GM19452 (cell line): ENCODE measurements around the gene ATG9A.
A peak's percentile ranks its signal among the peaks of the same experiment; 100 is the strongest.
"Not testable (repeated sequence)": the region's sequence is repeated elsewhere in the genome, so short reads cannot be mapped to it uniquely, and the experiment has no call there.

ENCODE experiments used
- ATAC-seq: cut with Tn5 transposase; IDR thresholded peaks from one replicate; pipeline ENCODE4 v1.9.1; 2021; ENCODE audit not compliant: unreplicated experiment

Gene ATG9A, protein sequence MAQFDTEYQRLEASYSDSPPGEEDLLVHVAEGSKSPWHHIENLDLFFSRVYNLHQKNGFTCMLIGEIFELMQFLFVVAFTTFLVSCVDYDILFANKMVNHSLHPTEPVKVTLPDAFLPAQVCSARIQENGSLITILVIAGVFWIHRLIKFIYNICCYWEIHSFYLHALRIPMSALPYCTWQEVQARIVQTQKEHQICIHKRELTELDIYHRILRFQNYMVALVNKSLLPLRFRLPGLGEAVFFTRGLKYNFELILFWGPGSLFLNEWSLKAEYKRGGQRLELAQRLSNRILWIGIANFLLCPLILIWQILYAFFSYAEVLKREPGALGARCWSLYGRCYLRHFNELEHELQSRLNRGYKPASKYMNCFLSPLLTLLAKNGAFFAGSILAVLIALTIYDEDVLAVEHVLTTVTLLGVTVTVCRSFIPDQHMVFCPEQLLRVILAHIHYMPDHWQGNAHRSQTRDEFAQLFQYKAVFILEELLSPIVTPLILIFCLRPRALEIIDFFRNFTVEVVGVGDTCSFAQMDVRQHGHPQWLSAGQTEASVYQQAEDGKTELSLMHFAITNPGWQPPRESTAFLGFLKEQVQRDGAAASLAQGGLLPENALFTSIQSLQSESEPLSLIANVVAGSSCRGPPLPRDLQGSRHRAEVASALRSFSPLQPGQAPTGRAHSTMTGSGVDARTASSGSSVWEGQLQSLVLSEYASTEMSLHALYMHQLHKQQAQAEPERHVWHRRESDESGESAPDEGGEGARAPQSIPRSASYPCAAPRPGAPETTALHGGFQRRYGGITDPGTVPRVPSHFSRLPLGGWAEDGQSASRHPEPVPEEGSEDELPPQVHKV

DNA sequence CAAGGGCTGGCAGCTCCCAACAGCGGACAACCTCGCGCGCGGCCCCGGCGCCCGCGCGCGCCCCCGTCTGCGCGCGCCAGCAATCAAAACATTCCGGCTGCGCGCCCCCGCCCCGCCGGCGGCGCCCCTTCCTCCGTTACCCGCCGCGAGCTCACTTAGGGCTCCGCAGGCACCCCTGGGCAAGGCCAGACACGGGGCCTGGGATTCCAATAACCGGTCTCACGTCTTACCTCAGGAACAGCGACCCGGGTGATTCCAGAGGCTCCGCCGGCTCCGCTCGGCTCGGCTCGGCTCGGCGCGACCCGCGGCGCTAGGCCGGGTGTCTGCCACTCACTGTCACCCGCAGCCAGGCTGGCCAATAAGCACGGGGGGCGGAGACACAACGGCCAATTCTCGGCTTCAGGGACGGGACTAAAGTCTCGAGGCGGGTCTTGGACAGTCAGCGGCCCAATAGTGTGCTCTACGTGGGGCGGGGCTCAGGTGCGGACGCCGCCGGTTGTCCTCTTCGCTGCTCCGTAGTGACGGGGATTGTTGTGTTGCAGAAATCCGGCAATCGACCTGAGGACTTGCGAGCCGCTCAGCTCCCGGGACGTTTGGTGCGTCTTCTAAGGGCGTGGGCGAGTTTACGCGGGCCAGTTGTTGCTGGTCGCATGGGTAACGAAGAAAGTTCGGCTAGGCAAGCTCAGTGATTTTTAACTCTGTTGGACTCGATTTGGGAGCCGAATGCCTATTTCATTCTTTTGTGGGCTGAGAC, at the start of gene ATG9A, which contains the start of gene ANKZF1:
Gene ATG9A (minus strand): TSS at position 332 of the 754 bp plus-strand sequence. CDS start 1,612 bp downstream, outside the sequence.
Gene ANKZF1 (plus strand): TSS at position 502 of the 754 bp plus-strand sequence. CDS start 452 bp downstream, outside the sequence.
- ATAC-seq = peak; percentile 97

DNA sequence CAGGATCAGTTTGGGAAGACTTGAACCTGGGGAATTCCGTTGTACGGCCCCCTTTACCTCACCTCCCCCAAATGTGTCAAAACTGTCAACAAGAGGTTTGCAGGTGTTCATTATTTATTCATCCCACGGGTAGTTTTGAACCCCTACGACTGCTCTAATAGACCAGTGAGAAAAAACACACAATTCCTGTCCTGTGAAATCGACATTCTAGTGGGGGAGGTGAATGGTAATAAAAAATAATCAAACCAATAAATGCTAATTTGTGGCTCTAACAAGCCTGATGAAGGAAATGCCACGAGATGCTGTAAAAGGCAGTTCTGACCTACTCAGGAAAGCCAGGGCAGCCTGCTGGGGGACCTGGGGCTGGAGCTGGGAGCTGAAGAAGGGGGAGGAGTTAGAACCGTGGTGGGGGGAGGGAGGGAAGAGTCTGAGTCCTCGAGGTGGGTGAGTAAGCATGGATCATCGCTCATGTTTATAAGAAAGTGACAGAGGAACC, 49.3 kb upstream of the ATG9A start:
- no peak for ATAC-seq

DNA sequence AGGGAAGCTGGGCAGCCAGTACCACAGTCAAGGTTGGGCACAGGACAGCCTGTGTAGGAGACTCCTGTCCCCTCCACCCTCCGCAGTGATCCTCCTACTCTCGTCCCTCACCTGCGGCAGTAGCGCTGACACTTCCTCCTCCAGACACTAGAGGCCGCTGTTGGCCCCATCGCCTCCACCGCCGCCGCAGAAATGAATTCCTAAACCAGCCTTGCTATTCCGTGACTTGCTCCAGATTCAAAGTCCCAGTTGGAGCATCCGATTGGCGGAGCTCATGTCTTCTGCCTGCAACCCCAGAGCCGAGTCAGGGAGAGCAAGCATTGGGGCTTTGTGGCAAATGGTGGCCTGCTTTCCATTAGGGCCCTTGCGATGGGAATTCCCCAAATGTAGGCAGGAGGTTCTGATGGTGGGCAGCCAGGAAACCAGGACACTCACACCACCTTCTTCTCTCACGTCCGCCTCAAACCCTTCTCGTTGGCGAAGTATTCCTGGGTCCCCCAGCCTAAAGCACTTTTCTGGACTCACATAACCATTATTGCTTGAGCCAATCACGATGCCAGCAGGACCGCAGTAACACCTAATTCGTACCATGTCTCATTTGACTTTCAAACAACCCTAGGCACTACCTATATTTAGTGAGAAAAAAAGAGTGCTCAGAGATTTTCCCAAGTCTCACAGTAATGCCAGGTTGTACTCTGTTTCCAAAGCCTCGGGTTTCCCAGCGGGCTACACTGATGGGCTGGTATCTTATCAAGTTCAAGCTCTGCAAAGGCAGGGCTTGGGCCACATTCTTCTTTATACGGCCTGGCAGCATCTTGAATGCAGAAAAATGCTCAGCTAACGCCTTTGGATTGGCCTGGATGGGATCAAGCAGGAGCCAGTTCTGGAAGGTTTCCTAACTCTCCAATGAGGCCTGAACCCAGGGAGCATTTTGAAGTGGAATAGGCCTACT, 48.5 kb upstream of the ATG9A start:
- ATAC-seq = no peak

DNA sequence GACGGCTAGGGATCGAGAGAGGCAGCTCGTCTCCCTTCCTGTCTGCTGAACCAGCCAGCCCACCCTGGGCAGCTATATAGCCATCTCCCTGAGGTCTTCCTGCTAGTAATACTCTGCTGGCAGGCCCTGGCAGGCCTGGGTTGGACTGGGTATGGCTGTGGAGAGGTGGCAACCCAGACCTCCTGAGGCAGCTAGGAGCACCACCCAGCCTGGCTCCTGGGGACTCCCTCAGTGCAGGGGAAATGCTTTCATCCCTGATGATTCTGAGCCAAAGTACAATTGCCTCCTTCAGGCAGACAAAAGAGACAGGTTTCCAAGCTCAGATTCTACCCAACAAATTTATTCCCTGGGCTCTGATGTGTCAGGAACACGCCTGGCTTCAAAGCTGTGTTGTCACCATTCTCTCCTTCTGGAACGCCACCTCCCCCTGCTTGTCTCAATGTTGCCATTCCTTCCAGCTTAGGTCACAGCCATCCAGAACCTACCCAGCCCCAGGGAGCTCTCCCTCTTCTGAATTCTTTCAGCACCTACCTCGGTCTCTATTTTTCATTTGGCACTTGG, 45.0 kb upstream of the ATG9A start:
- ATAC-seq = no peak

- no peak for ATAC-seq
Observed at GRCh38 chr2:219273937-219274336, 44.5 kb upstream of the ATG9A start.

DNA sequence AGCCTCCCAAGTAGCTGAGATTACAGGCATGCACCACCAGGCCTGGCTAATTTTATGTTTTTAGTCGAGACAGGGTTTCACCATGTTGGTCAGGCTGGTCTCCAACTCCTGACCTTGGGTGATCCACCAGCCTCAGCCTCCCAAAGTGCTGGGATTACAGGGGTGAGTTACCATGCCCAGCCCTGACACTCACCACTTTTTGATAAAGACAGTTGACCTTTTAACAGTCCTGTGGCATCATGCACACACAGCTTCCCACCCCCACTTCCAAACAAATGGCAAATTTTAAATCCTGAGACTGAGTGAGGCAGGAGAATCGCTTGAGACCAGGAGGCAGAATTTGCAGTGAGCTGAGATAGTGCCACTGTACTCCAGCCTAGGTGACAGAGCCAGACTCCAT, 43.6 kb upstream of the ATG9A start:
- ATAC-seq = no peak

DNA sequence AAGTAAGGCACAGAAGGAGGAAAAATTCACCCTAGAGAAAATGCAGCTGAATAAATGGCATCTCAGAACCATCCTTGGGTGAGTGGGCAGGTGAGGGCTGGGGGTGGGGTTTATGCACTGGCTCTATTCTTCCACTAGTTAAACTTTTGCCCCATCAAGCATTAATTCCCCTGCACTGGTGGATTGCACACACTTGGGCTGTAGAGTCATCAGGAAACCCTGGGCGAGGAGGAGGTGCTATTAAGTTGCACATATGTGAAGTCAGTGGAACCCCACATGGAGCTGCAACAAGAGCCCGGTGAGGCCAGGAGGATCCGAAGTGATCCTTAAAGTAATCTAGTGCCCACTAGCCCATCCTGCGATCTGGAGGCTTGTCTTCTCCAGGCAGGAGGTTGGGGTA, 42.9 kb upstream of the ATG9A start:
- ATAC-seq = no peak

- ATAC-seq = no peak
Observed at GRCh38 chr2:219271021-219271420, 41.6 kb upstream of the ATG9A start.

DNA sequence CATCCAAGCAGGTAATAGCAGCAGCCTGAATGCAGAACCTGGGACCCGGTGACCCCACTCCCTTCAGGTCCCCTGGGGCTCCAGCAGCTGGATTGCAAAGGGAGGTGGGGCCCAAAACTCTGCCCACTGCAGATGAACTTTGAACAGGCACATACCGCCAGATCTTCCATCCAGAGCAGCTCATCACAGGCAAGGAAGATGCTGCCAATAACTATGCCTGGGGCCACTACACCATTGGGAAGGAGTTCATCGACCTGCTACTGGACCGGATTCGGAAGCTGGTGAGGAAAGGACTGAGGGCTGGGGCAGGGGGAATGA, 40.6 kb upstream of the ATG9A start:
- no peak for ATAC-seq

GRCh38 chr2:219269362-219270054, 40.1 kb upstream of the ATG9A start:
- no peak for ATAC-seq

DNA sequence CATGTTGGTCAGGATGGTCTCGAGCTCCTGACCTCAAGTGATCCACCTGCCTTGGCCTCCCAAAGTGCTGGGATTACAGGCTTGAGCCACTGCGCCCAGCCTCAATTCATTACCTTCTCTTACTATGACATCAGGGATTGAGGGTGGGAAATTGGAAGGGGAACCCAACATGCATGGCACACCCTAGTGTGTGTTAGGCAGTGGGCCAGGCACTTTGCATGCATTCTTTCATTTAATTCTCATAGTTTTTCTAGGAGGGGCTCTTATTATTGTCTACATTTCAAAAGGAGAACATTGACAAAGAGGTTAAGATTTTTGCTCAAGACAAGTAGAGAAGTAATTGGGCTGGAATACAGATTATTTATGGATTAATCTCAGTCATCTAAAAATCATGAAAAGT, 38.9 kb upstream of the ATG9A start:
- ATAC-seq = no peak

DNA sequence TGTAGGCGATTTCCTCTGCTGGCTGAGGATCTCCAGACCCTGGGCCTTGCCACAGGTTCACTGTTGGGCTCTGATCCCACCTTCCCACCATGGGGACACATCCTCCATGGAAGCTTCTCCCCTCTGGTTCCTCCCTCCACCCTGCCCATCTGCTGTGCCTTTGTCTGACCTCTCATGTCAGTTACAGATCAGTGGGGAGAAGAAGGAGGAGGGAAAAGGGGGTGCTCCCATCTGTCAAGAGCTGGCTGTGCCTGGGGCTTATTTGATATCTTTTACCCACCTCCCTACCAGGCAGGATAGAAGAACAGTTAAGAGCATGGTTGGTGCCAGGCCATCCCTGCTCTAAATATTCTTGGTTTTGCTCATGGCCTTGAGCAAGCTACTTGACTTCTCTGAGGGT, 37.5 kb upstream of the ATG9A start:
- no peak for ATAC-seq

- no peak for ATAC-seq
Observed at GRCh38 chr2:219266232-219266631, 36.8 kb upstream of the ATG9A start.

DNA sequence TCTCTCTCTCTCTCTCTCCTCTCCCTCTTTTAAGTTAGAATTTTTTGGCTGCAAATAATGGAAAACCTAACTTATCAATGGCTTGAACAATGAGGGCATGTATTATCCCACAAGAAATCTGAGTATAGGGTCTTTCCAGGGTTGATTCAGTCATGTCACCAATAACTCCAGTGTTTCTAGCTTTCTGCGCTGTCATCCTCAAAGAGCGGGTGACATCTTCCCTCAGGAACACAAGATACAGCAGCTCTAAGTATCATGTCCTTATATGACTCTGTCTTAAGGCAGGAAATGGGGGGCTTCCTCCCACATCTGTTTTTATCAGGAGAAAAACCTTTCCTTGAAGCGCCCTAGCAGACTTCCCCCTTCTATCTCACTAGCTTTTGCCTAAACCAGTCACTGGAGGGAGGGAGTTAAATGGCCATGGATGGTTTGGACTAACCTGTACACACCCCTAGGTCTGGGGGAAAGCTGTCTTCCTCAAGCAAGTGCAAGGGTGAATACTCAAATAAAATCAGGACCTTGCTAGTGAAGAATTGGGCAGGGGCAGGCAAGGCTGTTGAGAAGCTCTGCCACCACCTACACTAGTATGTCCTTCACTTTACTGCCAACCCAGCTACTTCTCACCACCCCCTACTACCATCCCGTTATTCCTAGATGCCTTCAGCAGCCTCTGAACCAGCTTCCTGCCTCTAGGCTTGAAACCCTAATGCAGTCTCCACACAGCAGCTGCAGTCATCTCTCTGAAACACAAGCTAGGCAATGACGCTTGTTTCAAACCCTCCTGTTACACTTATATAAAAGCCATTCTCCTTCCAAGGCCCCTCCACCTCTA, 31.8 kb upstream of the ATG9A start:
- ATAC-seq = no peak

GRCh38 chr2:219258942-219259341, 29.5 kb upstream of the ATG9A start:
- not testable (repeated sequence) for ATAC-seq

GRCh38 chr2:219254590-219255201, 25.3 kb upstream of the ATG9A start:
- ATAC-seq = peak; percentile 35

GRCh38 chr2:219253753-219254589, 24.5 kb upstream of the ATG9A start, which contains the start of gene TUBA4A:
Gene TUBA4A, minus strand, starts transcription at chr2:219253918. Its CDS starts 60 bp downstream, at chr2:219253858.
- peak; percentile 42 for ATAC-seq
